CD14-positive monocyte (primary cell): Measurements from ENCODE around the gene KCNT1. TPM values are rescaled to one million over a fixed set of nuclear protein-coding genes. Genes with fewer than 3 reads are reported as not detected.
A peak's percentile ranks its signal among the peaks of the same experiment; 100 is the strongest.

Experiments used
- DNase-seq, 3 donors: peaks; one replicate each; pipeline ENCODE4 v3.0.0-alpha.2; 2011 to 2022
- H2AFZ ChIP-seq: 2 replicates; pipeline ENCODE4 v1.6.0; 2012; ENCODE audit warnings: mild to moderate bottlenecking, low read depth, low read length, inconsistent platforms; ENCODE audit not compliant: insufficient read depth, poor library complexity, severe bottlenecking
- H3K27ac ChIP-seq, 2 donors: 1 replicate in 1 of 2; 2 replicates in 1 of 2; pipeline ENCODE4 v1.5.1; 2012 to 2013; ENCODE audit warnings: low read length in 2 of 2, control low read depth in 1 of 2, inconsistent platforms in 1 of 2, low read depth in 1 of 2, mild to moderate bottlenecking in 1 of 2
- H3K27me3 ChIP-seq, 2 donors: one replicate each; pipeline versions ENCODE4 v1.6.0 to v1.6.1; 2011 to 2013; ENCODE audit warnings: low read length in 2 of 2; ENCODE audit not compliant: control insufficient read depth in 2 of 2, insufficient read depth in 2 of 2
- H3K36me3 ChIP-seq, 2 donors: replicated peaks in 1 of 2; 1 replicate in 1 of 2; 2 replicates in 1 of 2; pipeline versions ENCODE4 v1.5.1 to v1.6.1; 2012 to 2013; ENCODE audit warnings: low read length in 2 of 2, control low read depth in 1 of 2, inconsistent platforms in 1 of 2, mild to moderate bottlenecking in 1 of 2; ENCODE audit not compliant: insufficient read depth in 2 of 2, control insufficient read depth in 1 of 2
- H3K4me1 ChIP-seq, 2 donors: 1 replicate in 1 of 2; 2 replicates in 1 of 2; pipeline versions ENCODE4 v1.5.1 to v1.6.1; 2012 to 2013; ENCODE audit warnings: low read length in 2 of 2, control low read depth in 1 of 2, inconsistent platforms in 1 of 2, mild to moderate bottlenecking in 1 of 2, moderate library complexity in 1 of 2; ENCODE audit not compliant: insufficient read depth in 2 of 2, control insufficient read depth in 1 of 2
- H3K4me2 ChIP-seq: replicated peaks from 2 replicates; pipeline ENCODE3; 2012; ENCODE audit warnings: low read length, moderate library complexity, mild to moderate bottlenecking; ENCODE audit not compliant: poor library complexity, severe bottlenecking; ENCODE audit errors: extremely low read depth
- H3K4me3 ChIP-seq, 3 experiments: fragments of 200-600 bp in 1 of 3; sonication (generic) in 1 of 3; replicated peaks in 1 of 3; 1 replicate in 2 of 3; 2 replicates in 1 of 3; pipeline ENCODE4 v1.5.1; 2011 to 2013; ENCODE audit warnings: low read length in 3 of 3, mild to moderate bottlenecking in 3 of 3, control low read depth in 2 of 3, low read depth in 2 of 3, inconsistent platforms in 1 of 3, moderate library complexity in 1 of 3
- H3K79me2 ChIP-seq: 2 replicates; pipeline ENCODE4 v1.6.0; 2012; ENCODE audit warnings: mild to moderate bottlenecking, control low read depth, inconsistent platforms, low read length, moderate library complexity; ENCODE audit not compliant: insufficient read depth
- H3K9ac ChIP-seq: 2 replicates; pipeline ENCODE4 v1.6.0; 2017; ENCODE audit warnings: low read length, mild to moderate bottlenecking; ENCODE audit not compliant: insufficient read depth, poor library complexity, severe bottlenecking
- H3K9me3 ChIP-seq, 2 donors: replicated peaks in 1 of 2; 1 replicate in 1 of 2; 2 replicates in 1 of 2; pipeline versions ENCODE4 v1.5.1 to v1.6.1; 2012 to 2013; ENCODE audit warnings: low read length in 2 of 2, control low read depth in 1 of 2; ENCODE audit not compliant: control insufficient read depth in 1 of 2, insufficient read depth in 1 of 2
- H4K20me1 ChIP-seq: 2 replicates; pipeline ENCODE4 v1.6.0; 2012; ENCODE audit warnings: mild to moderate bottlenecking, low read length, control low read depth, moderate library complexity; ENCODE audit not compliant: insufficient read depth
- H3K27ac Mint-ChIP-seq, 7 donors: one replicate each; pipeline ENCODE4 v1.8.0; 2020; ENCODE audit warnings: mild to moderate bottlenecking in 7 of 7, mixed read lengths in 7 of 7, moderate library complexity in 6 of 7, inconsistent platforms in 2 of 7
- H3K27me3 Mint-ChIP-seq, 3 donors: one replicate each; pipeline ENCODE4 v1.8.0; 2021 to 2022; ENCODE audit warnings: low read depth in 3 of 3, mild to moderate bottlenecking in 3 of 3, mixed read lengths in 3 of 3, moderate library complexity in 3 of 3, inconsistent platforms in 1 of 3
- H3K36me3 Mint-ChIP-seq, 2 donors: one replicate each; pipeline ENCODE4 v1.8.0; 2020; ENCODE audit warnings: mixed read lengths in 2 of 2, inconsistent platforms in 1 of 2, mild to moderate bottlenecking in 1 of 2
- H3K4me1 Mint-ChIP-seq: one replicate; pipeline ENCODE4 v1.8.0; 2020; ENCODE audit warnings: mild to moderate bottlenecking, mixed read lengths
- H3K4me3 Mint-ChIP-seq, 2 donors: one replicate each; pipeline ENCODE4 v1.8.0; 2020; ENCODE audit warnings: mild to moderate bottlenecking in 2 of 2, mixed read lengths in 2 of 2, moderate library complexity in 1 of 2
- H3K9me3 Mint-ChIP-seq, 7 donors: one replicate each; pipeline ENCODE4 v1.8.0; 2020 to 2022; ENCODE audit warnings: mixed read lengths in 7 of 7, mild to moderate bottlenecking in 6 of 7, moderate library complexity in 6 of 7, inconsistent platforms in 2 of 7
- CTCF ChIP-seq: fragments of 200-600 bp; IDR thresholded peaks from one replicate; pipeline ENCODE4 v1.8.0; 2022; ENCODE audit warnings: antibody characterized with exemption, mild to moderate bottlenecking
- WGBS: methylation state at CpG from one replicate; pipeline ENCODE4 v1.1.5; 2013; ENCODE audit warnings: missing lambda C conversion rate; ENCODE audit not compliant: insufficient coverage; 5-methylcytosine and 5-hydroxymethylcytosine counted together
- intact Hi-C, 2 donors: fragments of 100-400 bp; cut with micrococcal nuclease; formaldehyde crosslinking; loops; one replicate each; pipeline versions ENCODE4 v1.15.0 to v1.15.1; 2023
- polyA plus RNA-seq, 3 donors: library from polyadenylated mRNA; depleted of rRNA in 1 of 3; unstranded in 2 of 3; stranded (reverse) in 1 of 3; fragments of 300-500 nt in 2 of 3; fragments of >200 nt in 1 of 3; fragmentation: Illumina TruSeq in 2 of 3; gene quantifications; 1 replicate in 2 of 3; 2 replicates in 1 of 3; pipeline ENCODE4 v1.2.3, GENCODE V29; 2012 to 2021

Gene KCNT1
- polyA plus RNA-seq, 3 donors, result not detected

GRCh38 chr9:135657416-135657815, 44.6 kb upstream of the KCNT1 start:
- Mint-ChIP-seq H3K36me3 (no peaks in the 10 kb centered on the region), H3K27ac (peak overlapping the region in 1 of 7 donors; percentile 58), H3K4me1 (no peaks in the 10 kb centered on the region), H3K27me3 (peaks cover 0 to 6% (median 2%) of the 10 kb centered on the region in 3 donors), H3K4me3 (no peak overlapping the region), H3K9me3 (peaks cover 5 to 15% (median 11%) of the 10 kb centered on the region in 7 donors)
- no peak overlapping the region for H3K27ac ChIP-seq
- H3K79me2 ChIP-seq, result no peaks in the 10 kb centered on the region
- intact Hi-C loops, result no loop called here
- H3K36me3 ChIP-seq, result no peaks in the 10 kb centered on the region
- WGBS, result 86% methylated on average over 11 of the region's 15 CpGs
- no peaks in the 10 kb centered on the region for H3K9me3 ChIP-seq
- TF ChIP-seq CTCF, result no peak
- no peak overlapping the region for H3K4me3 ChIP-seq
- DNase-seq, result no peak
- H3K4me2 ChIP-seq, result no peak overlapping the region
- no peaks in the 10 kb centered on the region for H3K4me1 ChIP-seq
- H4K20me1 ChIP-seq, result no peaks in the 10 kb centered on the region
- no peak overlapping the region for H3K9ac ChIP-seq
- H2AFZ ChIP-seq, result no peak overlapping the region
- H3K27me3 ChIP-seq, result no peaks in the 10 kb centered on the region

DNA sequence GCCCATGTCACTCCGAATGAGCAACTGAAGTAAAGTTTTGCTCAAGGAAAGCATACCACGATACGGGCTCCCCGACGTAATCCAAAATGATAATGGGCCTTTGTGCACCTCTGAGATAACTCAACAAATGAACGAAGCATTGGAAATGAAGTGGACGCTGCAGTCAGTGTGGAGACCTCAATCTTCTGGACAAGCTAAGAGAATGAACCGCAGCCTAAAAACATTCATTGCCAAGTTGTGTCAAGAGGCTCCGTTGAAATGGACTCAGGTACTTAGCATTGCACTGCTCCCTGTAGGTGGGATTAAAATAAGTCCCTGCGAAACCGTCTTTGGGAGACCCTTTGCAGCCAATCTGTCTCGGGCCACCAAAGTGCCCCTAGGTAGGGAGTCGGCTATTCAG, 42.7 kb upstream of the KCNT1 start:
- Histone ChIP-seq H3K4me3 (no peak overlapping the region), H3K9ac (no peak overlapping the region), H3K79me2 (no peaks in the 10 kb centered on the region), H3K4me1 (no peaks in the 10 kb centered on the region), H3K36me3 (no peaks in the 10 kb centered on the region), H2AFZ (no peak overlapping the region), H3K27me3 (no peaks in the 10 kb centered on the region), H3K27ac (no peak overlapping the region), H4K20me1 (no peaks in the 10 kb centered on the region), H3K9me3 (no peaks in the 10 kb centered on the region), H3K4me2 (no peak overlapping the region)
- Mint-ChIP-seq H3K4me3 (no peak overlapping the region), H3K4me1 (no peaks in the 10 kb centered on the region), H3K9me3 (peaks cover 0 to 3% (median 0%) of the 10 kb centered on the region in 7 donors), H3K27me3 (peaks cover 0 to 5% (median 2%) of the 10 kb centered on the region in 3 donors), H3K27ac (no peak overlapping the region), H3K36me3 (no peaks in the 10 kb centered on the region)
- TF ChIP-seq CTCF, result no peak
- DNase-seq, result no peak
- intact Hi-C loops, result no loop called here
- WGBS, result 84% methylated on average over 12 of the region's 13 CpGs
